Neural cell (in vitro differentiated cells): ENCODE results near the gene NT5C2.

Source experiments
- EZH2 ChIP-seq: fragments of 200-600, 300-800 bp; shearing (Covaris generic), sonication (generic); IDR thresholded peaks from 2 replicates; pipeline ENCODE4 v1.6.1; 2014; ENCODE audit warnings: antibody characterized with exemption, low read length, borderline replicate concordance, mild to moderate bottlenecking; ENCODE audit not compliant: insufficient read depth, poor library complexity, severe bottlenecking
- MXI1 ChIP-seq: fragments of 450-650 bp; conservative IDR thresholded peaks from 2 replicates; pipeline ENCODE4 v1.6.1; 2014; ENCODE audit warnings: antibody characterized with exemption, mild to moderate bottlenecking; ENCODE audit not compliant: poor library complexity, severe bottlenecking
- POLR2AphosphoS5 ChIP-seq: IDR thresholded peaks from 2 replicates; pipeline ENCODE4 v1.6.1; 2012
- RAD21 ChIP-seq: fragments of 450-650 bp; conservative IDR thresholded peaks from 2 replicates; pipeline ENCODE4 v1.6.1; 2014; ENCODE audit warnings: antibody characterized with exemption, mild to moderate bottlenecking, moderate library complexity
- SMC3 ChIP-seq: fragments of 450-650 bp; conservative IDR thresholded peaks from 2 replicates; pipeline ENCODE4 v1.6.1; 2014; ENCODE audit warnings: antibody characterized with exemption, mild to moderate bottlenecking, moderate library complexity; ENCODE audit not compliant: poor library complexity
- TF ChIP-seq, protein P1 (sequence below): fragments of 450-650 bp; IDR thresholded peaks from 2 replicates; pipeline ENCODE4 v1.5.1; 2014; ENCODE audit warnings: antibody characterized with exemption, mild to moderate bottlenecking, moderate library complexity; ENCODE audit not compliant: poor library complexity, severe bottlenecking

DNA sequence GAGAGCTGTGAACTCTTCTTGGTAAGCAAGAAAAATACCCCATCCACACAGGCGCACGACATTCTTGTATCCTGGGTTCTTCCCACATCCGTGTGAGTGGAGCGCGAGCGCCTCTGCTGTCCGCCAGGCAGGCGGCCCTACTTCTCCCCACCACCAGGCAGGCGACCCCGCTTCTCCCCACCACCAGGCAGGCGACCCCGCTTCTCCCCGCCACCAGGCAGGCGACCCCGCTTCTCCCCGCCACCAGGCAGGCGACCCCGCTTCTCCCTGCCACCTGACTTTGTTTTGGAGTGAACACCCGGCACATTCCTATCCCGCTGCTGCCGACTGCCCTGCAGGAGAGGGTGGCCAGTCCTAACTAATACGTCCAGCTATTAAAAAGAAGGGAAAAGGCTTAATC lies 120.8 kb downstream of the NT5C2 start:
- TF ChIP-seq, protein P1, sequence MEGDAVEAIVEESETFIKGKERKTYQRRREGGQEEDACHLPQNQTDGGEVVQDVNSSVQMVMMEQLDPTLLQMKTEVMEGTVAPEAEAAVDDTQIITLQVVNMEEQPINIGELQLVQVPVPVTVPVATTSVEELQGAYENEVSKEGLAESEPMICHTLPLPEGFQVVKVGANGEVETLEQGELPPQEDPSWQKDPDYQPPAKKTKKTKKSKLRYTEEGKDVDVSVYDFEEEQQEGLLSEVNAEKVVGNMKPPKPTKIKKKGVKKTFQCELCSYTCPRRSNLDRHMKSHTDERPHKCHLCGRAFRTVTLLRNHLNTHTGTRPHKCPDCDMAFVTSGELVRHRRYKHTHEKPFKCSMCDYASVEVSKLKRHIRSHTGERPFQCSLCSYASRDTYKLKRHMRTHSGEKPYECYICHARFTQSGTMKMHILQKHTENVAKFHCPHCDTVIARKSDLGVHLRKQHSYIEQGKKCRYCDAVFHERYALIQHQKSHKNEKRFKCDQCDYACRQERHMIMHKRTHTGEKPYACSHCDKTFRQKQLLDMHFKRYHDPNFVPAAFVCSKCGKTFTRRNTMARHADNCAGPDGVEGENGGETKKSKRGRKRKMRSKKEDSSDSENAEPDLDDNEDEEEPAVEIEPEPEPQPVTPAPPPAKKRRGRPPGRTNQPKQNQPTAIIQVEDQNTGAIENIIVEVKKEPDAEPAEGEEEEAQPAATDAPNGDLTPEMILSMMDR: no peak
- TF ChIP-seq EZH2: no peak
- TF ChIP-seq SMC3: no peak
- TF ChIP-seq POLR2AphosphoS5: no peak
- TF ChIP-seq MXI1: no peak
- TF ChIP-seq RAD21: no peak
